SJSA1 (cell line): ENCODE measurements around the gene TAS2R39. TPM values are rescaled to one million over a fixed set of nuclear protein-coding genes. Genes with fewer than 3 reads are reported as not detected.
"Not testable (repeated sequence)": the region's sequence is repeated elsewhere in the genome, so short reads cannot be mapped to it uniquely, and the experiment has no call there.

Experiments used
- DNase-seq, 2 experiments: peaks; one replicate each; pipeline ENCODE4 v3.0.0-alpha.2; 2015 to 2020; ENCODE audit warnings: low spot score in 2 of 2, low read depth in 1 of 2
- H3K27ac ChIP-seq: fragments of 250-450 bp; sonication (Bioruptor Pico); 2 replicates; pipeline ENCODE4 v1.5.1; 2020; ENCODE audit warnings: mild to moderate bottlenecking, moderate library complexity
- H3K27me3 ChIP-seq: fragments of 250-450 bp; sonication (Bioruptor Pico); replicated peaks from 2 replicates; pipeline ENCODE4 v1.5.1; 2020; ENCODE audit warnings: mild to moderate bottlenecking, moderate library complexity
- H3K36me3 ChIP-seq: fragments of 250-450 bp; sonication (Bioruptor Pico); 2 replicates; pipeline ENCODE4 v1.5.1; 2020; ENCODE audit warnings: mild to moderate bottlenecking
- H3K4me1 ChIP-seq: fragments of 250-450 bp; sonication (Bioruptor Pico); replicated peaks from 2 replicates; pipeline ENCODE4 v1.6.1; 2021; ENCODE audit warnings: mild to moderate bottlenecking
- H3K4me3 ChIP-seq: fragments of 250-450 bp; sonication (Bioruptor Pico); 2 replicates; pipeline ENCODE4 v1.5.1; 2020; ENCODE audit warnings: mild to moderate bottlenecking
- H3K9me3 ChIP-seq: fragments of 250-450 bp; sonication (Bioruptor Pico); replicated peaks from 2 replicates; pipeline ENCODE4 v1.5.1; 2020; ENCODE audit warnings: mild to moderate bottlenecking
- total RNA-seq: library from RNA; depleted of rRNA; stranded (reverse); fragments of >200 nt; shearing (Covaris generic); gene quantifications from 2 replicates; pipeline ENCODE4 v1.2.3, GENCODE V29; 2014

The TAS2R39 gene
- total RNA-seq, 1 experiment from 2014 or later = not detected

DNA sequence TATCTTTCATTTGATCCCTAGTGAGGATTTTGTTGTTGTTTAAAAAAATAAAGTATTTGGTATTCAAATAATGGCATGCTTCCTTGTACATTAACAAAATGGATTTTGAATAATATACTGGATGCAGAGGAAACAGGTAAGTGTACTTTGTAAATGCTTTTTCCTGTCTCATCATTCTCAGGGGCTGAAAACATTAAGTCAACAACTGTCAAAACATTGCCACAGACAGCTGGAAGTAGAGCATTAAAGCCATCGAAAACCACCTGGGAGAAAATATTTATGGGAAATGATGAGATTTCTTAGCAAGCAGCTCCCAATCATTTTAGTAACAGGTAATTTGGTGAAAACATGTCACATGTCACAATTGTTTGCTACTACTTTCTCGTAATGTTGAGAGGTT is 10.7 kb downstream of the TAS2R39 start:
- no peaks in the 10 kb centered on the region for H3K9me3 ChIP-seq
- H3K36me3 ChIP-seq = no peaks in the 10 kb centered on the region
- H3K27me3 ChIP-seq = no peaks in the 10 kb centered on the region
- no peak for DNase-seq
- H3K27ac ChIP-seq = no peak overlapping the region
- no peak overlapping the region for H3K4me3 ChIP-seq
- no peaks in the 10 kb centered on the region for H3K4me1 ChIP-seq

DNA sequence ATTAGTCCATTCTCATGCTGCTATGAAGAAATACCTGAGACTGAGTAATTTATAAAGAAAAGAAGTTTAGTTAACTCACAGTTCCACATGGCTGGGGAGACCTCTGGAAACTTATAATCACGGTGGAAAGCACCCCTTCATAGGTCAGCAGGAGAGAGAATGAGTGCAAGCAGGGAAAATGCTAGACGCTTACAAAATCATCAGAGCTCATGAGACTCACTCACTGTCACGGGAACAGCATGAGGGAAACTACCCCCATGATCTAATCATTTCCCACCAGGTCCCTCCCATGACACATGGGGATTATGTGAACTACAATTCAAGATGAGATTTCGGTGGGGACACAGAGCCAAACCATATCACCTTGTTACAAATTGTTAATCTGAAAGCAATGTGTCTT is 15.8 kb downstream of the TAS2R39 start:
- DNase-seq = no peak
- H3K27me3 ChIP-seq = no peaks in the 10 kb centered on the region
- no peaks in the 10 kb centered on the region for H3K36me3 ChIP-seq
- no peak overlapping the region for H3K27ac ChIP-seq
- H3K4me3 ChIP-seq = no peak overlapping the region
- H3K9me3 ChIP-seq = no peaks in the 10 kb centered on the region
- H3K4me1 ChIP-seq = no peaks in the 10 kb centered on the region

DNA sequence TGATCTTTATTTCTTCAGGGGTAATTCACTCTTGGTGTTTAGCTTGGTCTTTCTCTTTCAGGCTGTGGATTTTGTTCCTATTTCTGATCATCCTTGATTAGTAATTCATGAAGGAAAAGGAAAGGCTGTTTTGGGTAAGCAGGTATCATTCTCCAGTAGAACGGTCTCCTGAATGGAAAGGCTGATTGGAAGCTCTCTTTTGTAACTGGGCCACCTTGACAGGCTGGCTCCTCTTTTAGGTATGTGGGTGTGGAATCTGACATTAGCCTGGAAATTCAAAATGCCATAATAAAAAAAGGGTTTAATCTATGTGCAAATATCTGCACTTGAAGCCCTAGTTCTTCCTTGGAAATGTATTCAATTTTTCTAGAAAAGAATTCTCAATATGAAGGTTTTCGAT is 18.9 kb downstream of the TAS2R39 start:
- no peak for DNase-seq

DNA sequence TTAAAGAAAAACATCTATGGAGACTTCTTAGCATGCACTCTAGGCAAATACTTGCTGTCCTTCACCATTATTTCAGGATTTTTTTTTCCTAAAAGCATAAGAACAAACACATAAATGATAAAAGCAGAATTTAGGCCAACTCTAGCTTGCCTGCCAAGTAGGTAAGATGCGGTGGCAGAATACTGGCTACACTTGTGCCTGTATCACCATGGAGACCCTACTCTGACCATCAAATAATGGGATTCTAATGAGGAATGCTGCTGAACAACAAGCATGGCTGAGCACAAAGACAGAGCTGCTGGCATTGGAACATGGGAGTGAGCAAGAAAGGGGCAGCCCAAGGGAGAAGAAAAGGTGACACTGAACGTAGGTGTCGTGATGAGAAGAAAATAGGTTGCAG is 20.2 kb downstream of the TAS2R39 start:
- Histone ChIP-seq H3K27ac (no peak overlapping the region), H3K4me1 (no peaks in the 10 kb centered on the region), H3K27me3 (no peaks in the 10 kb centered on the region), H3K36me3 (no peaks in the 10 kb centered on the region), H3K4me3 (no peak overlapping the region), H3K9me3 (no peaks in the 10 kb centered on the region)
- DNase-seq = no peak

More for the DNA sequence above, 18.9 kb downstream of the TAS2R39 start:
- Histone ChIP-seq H3K27ac (no peak overlapping the region), H3K4me3 (no peak overlapping the region), H3K9me3 (no peaks in the 10 kb centered on the region), H3K36me3 (no peaks in the 10 kb centered on the region), H3K27me3 (no peaks in the 10 kb centered on the region), H3K4me1 (no peaks in the 10 kb centered on the region)

DNA sequence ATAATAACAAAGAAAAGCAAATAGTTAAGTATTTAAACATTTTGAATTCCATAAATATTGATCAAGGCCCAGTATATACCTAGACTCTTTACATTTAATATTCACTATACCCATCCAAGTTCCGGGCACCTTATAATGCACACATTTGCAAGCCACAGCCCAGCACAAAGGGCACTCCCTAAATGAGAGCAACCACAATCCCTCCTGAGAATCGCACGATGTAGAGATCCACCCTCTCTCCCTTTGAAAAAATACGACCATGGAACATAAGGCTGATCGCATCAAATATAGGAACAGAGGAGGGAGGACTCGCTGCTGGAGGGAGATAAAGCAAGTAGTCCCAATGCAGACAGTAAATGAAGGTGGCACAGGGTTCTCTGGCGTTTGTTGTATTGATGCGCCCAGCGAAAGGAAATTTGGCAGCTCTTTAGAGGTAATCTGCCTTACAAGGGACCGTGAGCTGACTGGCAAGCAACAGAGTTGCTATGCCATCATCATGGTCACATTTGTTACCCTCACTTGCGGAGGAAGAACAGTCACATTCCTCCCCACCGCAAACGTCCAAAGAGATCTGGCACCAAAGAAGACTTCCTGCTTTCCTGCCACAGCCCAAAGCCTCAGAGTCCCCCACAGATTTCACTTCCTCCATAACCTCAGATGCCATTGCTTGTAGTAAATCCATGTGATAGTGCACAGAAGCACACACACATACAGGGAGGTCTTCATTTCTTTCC is 22.5 kb downstream of the TAS2R39 start:
- H3K27ac ChIP-seq = no peak overlapping the region
- H3K27me3 ChIP-seq = no peaks in the 10 kb centered on the region
- H3K4me1 ChIP-seq = no peaks in the 10 kb centered on the region
- DNase-seq = no peak
- no peaks in the 10 kb centered on the region for H3K9me3 ChIP-seq
- no peak overlapping the region for H3K4me3 ChIP-seq
- H3K36me3 ChIP-seq = no peaks in the 10 kb centered on the region

DNA sequence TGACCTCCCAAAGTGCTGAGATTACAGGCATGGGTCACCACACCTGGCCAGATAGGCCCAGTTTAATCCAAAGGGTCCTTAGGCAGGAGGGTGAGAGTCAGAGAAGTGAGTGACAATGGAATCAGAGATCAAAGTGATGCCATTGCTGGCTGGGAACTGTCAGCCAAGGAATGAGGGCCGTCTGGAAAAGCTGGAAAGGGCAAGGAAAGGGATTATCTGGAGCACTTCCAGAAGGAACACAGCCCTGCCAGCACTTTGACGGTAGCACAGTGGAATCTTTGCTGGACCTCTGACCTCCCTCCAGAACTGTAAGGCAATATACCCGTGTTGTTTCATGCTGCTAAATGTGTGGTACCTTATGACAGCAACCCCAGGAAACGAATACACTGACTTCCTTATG is 27.3 kb downstream of the TAS2R39 start:
- Histone ChIP-seq H3K4me3 (no peak overlapping the region), H3K4me1 (peaks cover 3% of the 10 kb centered on the region; the same call in 1 of the 2 replicates), H3K27ac (no peak overlapping the region), H3K36me3 (no peaks in the 10 kb centered on the region), H3K27me3 (no peaks in the 10 kb centered on the region), H3K9me3 (no peaks in the 10 kb centered on the region)
- DNase-seq = no peak

DNA sequence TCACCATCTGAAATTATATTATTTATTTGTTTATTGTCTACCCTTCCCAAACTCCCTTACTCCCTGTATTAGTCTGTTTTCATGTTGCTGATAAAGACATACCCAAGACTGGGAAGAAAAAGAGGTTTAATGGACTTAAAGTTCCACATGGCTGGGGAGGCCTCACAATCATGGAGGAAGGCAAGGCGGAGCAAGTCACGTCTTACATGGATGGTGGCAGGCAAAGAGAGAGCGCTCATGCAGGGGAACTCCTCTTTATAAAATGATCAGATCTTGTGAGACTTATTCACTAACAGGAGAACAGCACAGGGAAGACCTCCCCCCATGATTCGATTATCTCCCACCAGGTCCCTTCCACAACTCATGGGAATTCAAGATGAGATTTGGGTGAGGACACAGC is 30.3 kb downstream of the TAS2R39 start:
- DNase-seq, H3K27me3 ChIP-seq, H3K27ac ChIP-seq, H3K4me3 ChIP-seq, H3K9me3 ChIP-seq, H3K36me3 ChIP-seq: not testable (repeated sequence)
- peaks cover 12% of the 10 kb centered on the region for H3K4me1 ChIP-seq

DNA sequence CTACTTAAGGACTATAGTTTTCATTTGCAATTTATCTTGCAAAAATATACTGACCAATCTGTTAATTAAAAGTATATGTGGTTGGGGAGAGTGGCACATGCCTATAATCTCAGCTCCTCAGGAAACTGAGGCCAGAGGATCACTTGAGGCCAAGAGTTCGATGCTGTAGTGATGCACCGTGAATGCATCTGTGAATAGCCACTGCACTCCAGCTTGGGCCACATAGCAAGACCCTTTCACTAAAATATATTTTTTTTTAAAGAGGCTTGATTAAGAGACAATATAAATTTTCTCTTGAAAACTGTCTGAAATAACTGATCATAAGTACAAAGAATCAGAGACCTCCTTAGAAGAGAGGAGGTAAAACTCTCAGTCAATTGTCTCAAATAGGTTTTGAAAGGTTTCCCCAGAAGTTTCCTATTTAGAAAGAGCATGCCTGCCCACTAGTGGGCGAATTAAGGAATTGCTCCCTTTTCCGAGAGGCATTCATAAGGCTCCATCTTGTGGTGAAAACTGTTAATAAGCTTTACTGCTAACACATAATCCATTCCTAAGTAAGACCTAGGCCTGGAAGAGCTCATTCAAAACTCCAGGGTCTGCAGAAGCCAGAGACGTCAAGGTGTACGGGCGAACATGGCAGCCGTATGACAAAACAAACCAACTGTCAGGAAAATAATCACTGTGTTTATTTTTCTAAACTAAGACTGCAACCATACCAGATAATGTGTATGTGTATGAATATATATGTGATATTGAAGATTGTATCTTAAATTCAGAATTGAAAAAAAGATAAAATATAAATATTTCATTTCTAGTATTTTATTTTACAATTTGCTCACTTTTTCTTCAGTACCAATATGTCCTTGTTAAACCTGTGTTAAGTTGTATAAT is 31.8 kb downstream of the TAS2R39 start:
- Histone ChIP-seq H3K9me3 (no peaks in the 10 kb centered on the region), H3K4me3 (no peak overlapping the region), H3K27ac (no peak overlapping the region), H3K36me3 (no peaks in the 10 kb centered on the region), H3K27me3 (no peaks in the 10 kb centered on the region), H3K4me1 (peaks cover 12% of the 10 kb centered on the region)
- DNase-seq = peak; percentile 52 to 83

DNA sequence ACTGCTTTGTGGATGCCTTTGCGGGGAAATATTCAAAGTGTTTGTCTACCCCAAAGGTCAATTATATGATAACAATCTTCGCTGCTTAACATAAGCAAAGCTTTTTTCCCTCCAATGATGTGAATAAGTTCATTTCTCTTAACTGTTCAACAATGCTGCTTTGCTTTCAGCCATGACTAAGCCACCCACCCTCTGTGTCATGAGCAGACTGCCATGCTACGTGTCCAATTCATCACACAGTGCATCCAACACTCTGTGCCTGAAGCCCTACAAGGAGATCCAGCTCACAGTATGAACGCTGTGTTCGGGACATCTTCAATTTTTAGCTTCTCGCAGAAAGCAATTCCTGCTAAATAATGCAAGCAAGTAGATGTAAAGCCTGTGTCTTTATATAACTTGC is 32.9 kb downstream of the TAS2R39 start:
- H3K27ac ChIP-seq = no peak overlapping the region
- no peaks in the 10 kb centered on the region for H3K27me3 ChIP-seq
- DNase-seq = no peak

DNA sequence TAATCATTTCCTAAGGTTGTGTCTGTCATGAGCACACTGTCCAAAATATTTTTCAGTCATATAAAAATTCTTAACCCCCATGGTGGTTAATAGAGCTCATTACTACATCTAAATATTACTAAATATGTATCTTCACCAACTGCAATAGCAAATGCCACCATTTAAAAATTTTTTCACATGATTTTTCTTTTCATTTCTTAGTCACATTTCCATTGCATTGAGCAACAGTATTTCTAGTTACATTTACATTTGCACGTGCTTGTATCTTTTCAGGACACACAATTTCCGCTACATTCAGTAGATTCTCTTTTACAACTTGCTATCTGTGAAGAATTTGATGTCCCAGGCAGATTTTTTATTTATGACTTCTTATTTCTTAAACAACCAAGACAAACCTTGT is 33.5 kb downstream of the TAS2R39 start:
- no peaks in the 10 kb centered on the region for H3K36me3 ChIP-seq
- no peak overlapping the region for H3K27ac ChIP-seq
- peaks cover 12% of the 10 kb centered on the region for H3K4me1 ChIP-seq
- no peak overlapping the region for H3K4me3 ChIP-seq
- no peaks in the 10 kb centered on the region for H3K9me3 ChIP-seq
- no peaks in the 10 kb centered on the region for H3K27me3 ChIP-seq
- DNase-seq = no peak

More for the DNA sequence above, 32.9 kb downstream of the TAS2R39 start:
- H3K4me3 ChIP-seq = no peak overlapping the region
- H3K4me1 ChIP-seq = peaks cover 12% of the 10 kb centered on the region
- H3K36me3 ChIP-seq = no peaks in the 10 kb centered on the region
- no peaks in the 10 kb centered on the region for H3K9me3 ChIP-seq

DNA sequence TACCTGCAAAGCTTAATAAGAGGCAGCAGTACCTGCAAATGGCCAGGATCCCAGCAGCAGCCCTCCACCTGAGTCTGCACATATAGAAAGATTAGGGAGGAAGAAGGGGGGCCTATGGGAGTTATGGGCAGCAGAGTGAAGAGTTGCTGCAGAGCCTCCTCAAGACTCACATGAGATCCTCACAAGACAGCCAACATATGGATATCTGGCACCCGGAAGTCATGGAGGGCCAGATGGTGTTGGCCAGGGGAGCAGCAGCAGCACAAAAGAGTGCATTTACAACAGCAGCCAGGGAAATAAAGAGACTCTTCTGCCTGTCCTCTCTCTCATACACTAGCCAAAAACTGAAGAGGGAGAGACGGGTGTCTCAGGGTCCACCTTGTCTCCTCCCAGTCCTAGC is 34.6 kb downstream of the TAS2R39 start:
- no peaks in the 10 kb centered on the region for H3K36me3 ChIP-seq

DNA sequence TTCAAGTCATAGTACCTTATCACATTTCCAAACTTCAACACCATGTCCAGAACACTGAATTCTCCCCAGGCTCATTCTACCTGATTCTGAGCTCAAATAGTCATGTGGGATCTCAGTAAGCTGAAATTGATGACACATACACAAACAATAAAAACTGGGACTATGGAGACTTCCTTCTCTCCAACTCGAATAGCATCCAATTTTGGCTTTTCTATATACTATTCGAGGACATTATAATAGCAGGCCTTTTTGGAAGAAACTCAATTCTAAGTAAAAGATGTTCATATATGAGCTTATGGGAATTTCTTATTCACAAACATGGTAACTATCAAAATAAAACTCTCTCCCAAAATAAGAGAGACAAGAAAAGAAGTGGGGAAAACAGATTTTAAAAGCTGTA is 38.1 kb downstream of the TAS2R39 start:
- Histone ChIP-seq H3K27ac (no peak overlapping the region), H3K4me3 (no peak overlapping the region), H3K36me3 (no peaks in the 10 kb centered on the region), H3K27me3 (no peaks in the 10 kb centered on the region; the same call in 1 of the 2 replicates), H3K4me1 (peaks cover 2% of the 10 kb centered on the region), H3K9me3 (no peaks in the 10 kb centered on the region)
- no peak for DNase-seq

More for the DNA sequence above, 34.6 kb downstream of the TAS2R39 start:
- Histone ChIP-seq H3K27me3 (no peaks in the 10 kb centered on the region), H3K9me3 (no peaks in the 10 kb centered on the region), H3K4me3 (no peak overlapping the region), H3K4me1 (peaks cover 12% of the 10 kb centered on the region), H3K27ac (no peak overlapping the region)
- no peak for DNase-seq

DNA sequence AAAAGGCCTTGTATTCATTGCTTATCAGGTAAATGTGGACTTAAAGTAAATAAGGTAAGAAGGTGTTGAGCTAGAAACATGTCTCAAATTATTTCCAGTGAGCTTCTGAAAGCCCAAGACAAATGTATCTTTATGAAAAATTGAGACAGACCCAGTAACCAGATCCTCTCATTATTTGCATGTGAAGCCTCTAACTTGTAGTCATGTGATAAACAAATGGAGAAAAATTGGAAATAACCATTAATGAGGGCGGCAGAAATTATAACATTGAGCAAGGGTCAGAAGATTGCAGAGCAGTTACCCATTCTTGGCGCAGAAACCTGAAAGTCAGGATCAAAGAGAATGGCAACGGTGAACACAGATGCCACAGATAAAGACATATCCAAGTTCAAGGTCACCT is 38.5 kb downstream of the TAS2R39 start, which contains the start of gene TAS2R40:
TSS of gene TAS2R40 (plus strand) at position 301 of the 400 bp plus-strand sequence. CDS start at position 343, 42 bp downstream.
- H3K27ac ChIP-seq = no peak within 1 kb of the TSS

DNA sequence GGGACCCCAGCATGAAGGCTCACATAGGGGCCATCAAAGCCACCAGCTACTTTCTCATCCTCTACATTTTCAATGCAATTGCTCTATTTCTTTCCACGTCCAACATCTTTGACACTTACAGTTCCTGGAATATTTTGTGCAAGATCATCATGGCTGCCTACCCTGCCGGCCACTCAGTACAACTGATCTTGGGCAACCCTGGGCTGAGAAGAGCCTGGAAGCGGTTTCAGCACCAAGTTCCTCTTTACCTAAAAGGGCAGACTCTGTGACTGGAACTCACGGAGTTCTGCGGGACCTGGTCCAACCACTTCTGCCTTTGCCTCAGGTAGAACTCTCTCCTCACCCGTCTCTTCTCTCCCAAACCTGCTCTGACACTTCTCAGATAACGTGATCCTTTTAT is 39.6 kb downstream of the TAS2R39 start:
- no peak overlapping the region for H3K27ac ChIP-seq
- no peaks in the 10 kb centered on the region for H3K4me1 ChIP-seq
- no peaks in the 10 kb centered on the region for H3K9me3 ChIP-seq
- H3K27me3 ChIP-seq = no peaks in the 10 kb centered on the region; the same call in 1 of the 2 replicates
- no peak for DNase-seq
- H3K4me3 ChIP-seq = no peak overlapping the region
- H3K36me3 ChIP-seq = no peaks in the 10 kb centered on the region

More for the DNA sequence above, 38.5 kb downstream of the TAS2R39 start, which contains the start of gene TAS2R40:
- no peak for DNase-seq
- H3K9me3 ChIP-seq = no peaks in the 10 kb centered on the region
- H3K4me3 ChIP-seq = no peak within 1 kb of the TSS
- no peaks in the 10 kb centered on the region; the same call in 1 of the 2 replicates for H3K27me3 ChIP-seq
- H3K4me1 ChIP-seq = no peaks in the 10 kb centered on the region
- no peaks in the 10 kb centered on the region for H3K36me3 ChIP-seq
